BJ (cell line): ENCODE results near the gene SHISAL1. TPM values are rescaled to one million over a fixed set of nuclear protein-coding genes. Genes with fewer than 3 reads are reported as not detected.
A peak's percentile ranks its signal among the peaks of the same experiment; 100 is the strongest.
"Not testable (repeated sequence)": the region's sequence is repeated elsewhere in the genome, so short reads cannot be mapped to it uniquely, and the experiment has no call there.

ENCODE experiments used
- CTCF ChIA-PET: fragments of 350-600 bp; formaldehyde crosslinking; extraction: SDS; loops from one replicate; lab custom pipeline; 2021; ENCODE audit warnings: antibody characterized with exemption, inconsistent platforms; lab: Yijun Ruan, JAX
- POLR2A ChIA-PET: fragments of 300-600 bp; sonication (Branson Sonifier 250); formaldehyde crosslinking; extraction: SDS; loops from one replicate; lab custom pipeline; 2021; ENCODE audit warnings: antibody characterized with exemption; lab: Charles Lee
- DNase-seq: peaks from one replicate; pipeline ENCODE4 v3.0.0-alpha.2; 2011; ENCODE audit warnings: low read depth
- H3K27me3 ChIP-seq: 2 replicates; pipeline ENCODE4 v1.6.0; 2011; ENCODE audit warnings: low read length; ENCODE audit not compliant: control insufficient read depth, insufficient read depth
- H3K36me3 ChIP-seq: 2 replicates; pipeline ENCODE4 v1.5.1; 2011; ENCODE audit warnings: low read length; ENCODE audit not compliant: control insufficient read depth, insufficient read depth
- H3K4me3 ChIP-seq: 2 replicates; pipeline ENCODE4 v1.5.1; 2011; ENCODE audit warnings: low read depth, mild to moderate bottlenecking, control low read depth, low read length
- CTCF ChIP-seq: IDR thresholded peaks from 2 replicates; pipeline ENCODE4 v1.5.1; 2011; ENCODE audit warnings: low read depth, mild to moderate bottlenecking, control low read depth, inconsistent platforms, low read length, moderate library complexity; ENCODE audit not compliant: insufficient read depth
- polyA plus RNA-seq: library from polyadenylated mRNA; depleted of rRNA; stranded (reverse); fragments of >200 nt; gene quantifications from 2 replicates; pipeline ENCODE4 v1.2.3, GENCODE V29; 2011

Gene SHISAL1
- polyA plus RNA-seq, 1 experiment: 0.34 TPM

- peak; percentile 25 for DNase-seq
- H3K4me3 ChIP-seq: no peak overlapping the region
- POLR2A ChIA-PET: no interaction called here
- no peaks in the 10 kb centered on the region for H3K36me3 ChIP-seq
- H3K27me3 ChIP-seq: peaks cover 2% of the 10 kb centered on the region; the same call in 1 of the 2 replicates
- no peak for TF ChIP-seq CTCF
- CTCF ChIA-PET: interaction anchor here (0.6 to 1.3 kb wide), 3 partner anchors 11 to 521 kb away, joined by 3 to 4 read pairs (median 3); no protein-coding TSS in a partner anchor
These were observed 8.4 kb downstream of the SHISAL1 start for GRCh38 chr22:44304354-44304753.

GRCh38 chr22:44302363-44302762, 10.4 kb downstream of the SHISAL1 start:
- POLR2A ChIA-PET, DNase-seq: not testable (repeated sequence)

GRCh38 chr22:44301039-44301438, 11.7 kb downstream of the SHISAL1 start:
- TF ChIP-seq CTCF: no peak
- H3K27me3 ChIP-seq: peaks cover 2% of the 10 kb centered on the region; the same call in 1 of the 2 replicates
- CTCF ChIA-PET: no interaction called here
- no peak for DNase-seq
- POLR2A ChIA-PET: no interaction called here
- no peak overlapping the region for H3K4me3 ChIP-seq
- no peaks in the 10 kb centered on the region for H3K36me3 ChIP-seq

More at GRCh38 chr22:44302363-44302762, 10.4 kb downstream of the SHISAL1 start:
- H3K4me3 ChIP-seq, H3K36me3 ChIP-seq, CTCF ChIA-PET, H3K27me3 ChIP-seq: not testable (repeated sequence)

- no peaks in the 10 kb centered on the region for H3K36me3 ChIP-seq
- CTCF ChIA-PET: no interaction called here
- H3K4me3 ChIP-seq: no peak overlapping the region
- POLR2A ChIA-PET: no interaction called here
- no peak for TF ChIP-seq CTCF
- DNase-seq: no peak
- peaks cover 2% of the 10 kb centered on the region; the same call in 1 of the 2 replicates for H3K27me3 ChIP-seq
These were observed 13.6 kb downstream of the SHISAL1 start for GRCh38 chr22:44299124-44299523.

GRCh38 chr22:44298406-44299091, 14.2 kb downstream of the SHISAL1 start:
- H3K27me3 ChIP-seq: peaks cover 2% of the 10 kb centered on the region; the same call in 1 of the 2 replicates
- no peak for DNase-seq
- H3K4me3 ChIP-seq: no peak overlapping the region
- no peak for TF ChIP-seq CTCF
- POLR2A ChIA-PET: interaction anchor here (0.6 kb wide), 1 partner anchor 180 kb away, joined by 5 read pairs; no protein-coding TSS in a partner anchor
- CTCF ChIA-PET: no interaction called here
- no peaks in the 10 kb centered on the region for H3K36me3 ChIP-seq
